K562 (cell line): ENCODE data around the gene C1QTNF8.

Experiments used
- RAD21 ChIP-seq, 2 experiments: fragments of 250-450 bp in 1 of 2; fragments of 450-650 bp in 1 of 2; sonication (Bioruptor Pico) in 1 of 2; formaldehyde crosslinking in 1 of 2; IDR thresholded peaks in 1 of 2; conservative IDR thresholded peaks in 1 of 2; 2 replicates each; pipeline versions ENCODE4 v1.4.0 to v1.8.0; 2020 to 2022; ENCODE audit warnings: mild to moderate bottlenecking in 2 of 2, moderate library complexity in 1 of 2
- TF ChIP-seq, protein P1 (sequence below), 2 experiments: fragments of 450-650 bp; IDR thresholded peaks; 2 replicates each; pipeline ENCODE4 v1.6.1; 2016; ENCODE audit warnings: mild to moderate bottlenecking in 2 of 2, borderline replicate concordance in 1 of 2, low read depth in 1 of 2, moderate library complexity in 1 of 2
- TF ChIP-seq, protein P2 (sequence below), 3 experiments: IDR thresholded peaks in 2 of 3; conservative IDR thresholded peaks in 1 of 3; 2 replicates each; pipeline ENCODE4 v1.5.1; 2011 to 2012; ENCODE audit warnings: low read length in 3 of 3, mild to moderate bottlenecking in 3 of 3, control low read depth in 2 of 3, improper control_type of control experiment in 1 of 3, inconsistent platforms in 1 of 3, low read depth in 1 of 3, mixed read lengths in 1 of 3, moderate library complexity in 1 of 3; ENCODE audit not compliant: insufficient read depth in 2 of 3

- TF ChIP-seq, protein P1, sequence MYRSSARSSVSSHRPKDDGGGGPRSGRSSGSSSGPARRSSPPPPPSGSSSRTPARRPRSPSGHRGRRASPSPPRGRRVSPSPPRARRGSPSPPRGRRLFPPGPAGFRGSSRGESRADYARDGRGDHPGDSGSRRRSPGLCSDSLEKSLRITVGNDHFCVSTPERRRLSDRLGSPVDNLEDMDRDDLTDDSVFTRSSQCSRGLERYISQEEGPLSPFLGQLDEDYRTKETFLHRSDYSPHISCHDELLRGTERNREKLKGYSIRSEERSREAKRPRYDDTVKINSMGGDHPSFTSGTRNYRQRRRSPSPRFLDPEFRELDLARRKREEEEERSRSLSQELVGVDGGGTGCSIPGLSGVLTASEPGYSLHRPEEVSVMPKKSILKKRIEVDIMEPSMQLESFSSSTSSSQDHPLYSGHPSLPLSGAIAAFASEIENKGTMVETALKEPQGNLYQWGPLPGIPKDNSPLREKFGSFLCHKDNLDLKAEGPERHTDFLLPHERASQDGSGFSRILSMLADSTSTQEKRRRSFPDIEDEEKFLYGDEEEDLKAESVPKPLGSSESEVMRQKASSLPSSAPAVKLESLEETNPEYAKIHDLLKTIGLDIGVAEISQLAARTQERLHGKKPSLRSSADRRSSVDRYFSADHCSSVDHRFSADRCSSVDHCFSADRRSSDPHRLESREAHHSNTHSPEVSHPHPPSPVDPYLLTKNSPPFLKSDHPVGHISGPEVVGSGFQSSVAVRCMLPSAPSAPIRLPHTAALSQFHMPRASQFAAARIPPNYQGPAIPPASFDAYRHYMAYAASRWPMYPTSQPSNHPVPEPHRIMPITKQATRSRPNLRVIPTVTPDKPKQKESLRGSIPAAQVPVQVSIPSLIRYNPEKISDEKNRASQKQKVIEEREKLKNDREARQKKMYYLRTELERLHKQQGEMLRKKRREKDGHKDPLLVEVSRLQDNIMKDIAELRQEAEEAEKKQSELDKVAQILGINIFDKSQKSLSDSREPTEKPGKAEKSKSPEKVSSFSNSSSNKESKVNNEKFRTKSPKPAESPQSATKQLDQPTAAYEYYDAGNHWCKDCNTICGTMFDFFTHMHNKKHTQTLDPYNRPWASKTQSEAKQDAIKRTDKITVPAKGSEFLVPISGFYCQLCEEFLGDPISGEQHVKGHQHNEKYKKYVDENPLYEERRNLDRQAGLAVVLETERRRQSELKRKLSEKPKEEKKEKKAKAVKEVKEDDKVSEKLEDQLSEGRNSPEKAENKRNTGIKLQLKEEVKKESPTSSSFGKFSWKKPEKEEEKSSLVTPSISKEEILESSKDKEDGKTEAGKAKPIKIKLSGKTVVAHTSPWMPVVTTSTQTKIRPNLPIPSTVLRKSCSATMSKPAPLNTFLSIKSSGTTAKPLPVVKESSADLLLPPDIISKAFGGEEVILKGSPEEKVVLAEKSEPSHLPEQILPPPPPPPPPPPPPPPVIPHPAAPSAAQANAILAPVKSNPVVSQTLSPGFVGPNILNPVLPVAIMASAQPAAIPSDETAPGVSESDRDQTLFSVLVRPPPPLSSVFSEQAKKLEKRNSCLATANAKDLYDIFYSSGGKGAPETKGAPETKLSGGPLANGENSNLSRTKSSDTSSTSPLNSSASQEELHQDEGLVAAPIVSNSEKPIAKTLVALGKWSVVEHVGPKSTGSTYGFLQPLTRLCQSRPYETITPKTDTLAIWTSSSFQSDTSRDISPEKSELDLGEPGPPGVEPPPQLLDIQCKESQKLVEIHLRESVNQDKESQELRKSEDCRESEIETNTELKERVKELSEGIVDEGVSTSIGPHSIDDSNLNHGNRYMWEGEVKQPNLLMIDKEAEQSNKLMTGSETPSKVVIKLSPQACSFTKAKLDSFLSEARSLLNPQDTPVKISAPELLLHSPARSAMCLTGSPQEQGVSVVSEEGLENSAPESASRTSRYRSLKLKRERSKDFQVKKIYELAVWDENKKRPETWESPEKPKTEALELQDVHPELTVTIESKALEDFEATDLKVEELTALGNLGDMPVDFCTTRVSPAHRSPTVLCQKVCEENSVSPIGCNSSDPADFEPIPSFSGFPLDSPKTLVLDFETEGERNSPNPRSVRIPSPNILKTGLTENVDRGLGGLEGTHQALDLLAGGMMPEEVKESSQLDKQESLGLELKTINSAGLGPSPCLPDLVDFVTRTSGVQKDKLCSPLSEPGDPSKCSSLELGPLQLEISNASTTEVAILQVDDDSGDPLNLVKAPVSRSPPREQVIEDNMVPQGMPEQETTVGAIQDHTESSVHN (IDR thresholded peaks at IDR 0.05; ENCODE audit: borderline replicate concordance in 1 of 2, low read depth in 1 of 2): no peak
- TF ChIP-seq, protein P2, sequence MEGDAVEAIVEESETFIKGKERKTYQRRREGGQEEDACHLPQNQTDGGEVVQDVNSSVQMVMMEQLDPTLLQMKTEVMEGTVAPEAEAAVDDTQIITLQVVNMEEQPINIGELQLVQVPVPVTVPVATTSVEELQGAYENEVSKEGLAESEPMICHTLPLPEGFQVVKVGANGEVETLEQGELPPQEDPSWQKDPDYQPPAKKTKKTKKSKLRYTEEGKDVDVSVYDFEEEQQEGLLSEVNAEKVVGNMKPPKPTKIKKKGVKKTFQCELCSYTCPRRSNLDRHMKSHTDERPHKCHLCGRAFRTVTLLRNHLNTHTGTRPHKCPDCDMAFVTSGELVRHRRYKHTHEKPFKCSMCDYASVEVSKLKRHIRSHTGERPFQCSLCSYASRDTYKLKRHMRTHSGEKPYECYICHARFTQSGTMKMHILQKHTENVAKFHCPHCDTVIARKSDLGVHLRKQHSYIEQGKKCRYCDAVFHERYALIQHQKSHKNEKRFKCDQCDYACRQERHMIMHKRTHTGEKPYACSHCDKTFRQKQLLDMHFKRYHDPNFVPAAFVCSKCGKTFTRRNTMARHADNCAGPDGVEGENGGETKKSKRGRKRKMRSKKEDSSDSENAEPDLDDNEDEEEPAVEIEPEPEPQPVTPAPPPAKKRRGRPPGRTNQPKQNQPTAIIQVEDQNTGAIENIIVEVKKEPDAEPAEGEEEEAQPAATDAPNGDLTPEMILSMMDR (IDR thresholded peaks at IDR 0.05 in 2 of 3, conservative IDR thresholded peaks at IDR 0.05 in 1 of 3; ENCODE audit: insufficient read depth in 2 of 3, low read depth in 1 of 3, low read length in 3 of 3): no peak
- no peak for TF ChIP-seq RAD21 (CRISPR knock-in tag; conservative IDR thresholded peaks at IDR 0.05 in 1 of 2, IDR thresholded peaks at IDR 0.05 in 1 of 2)
These were observed 5.1 kb downstream of the C1QTNF8 start for GRCh38 chr16:1090620-1091587.
